IMR-90 (cell line): ENCODE results near the gene FSD1. TPM values are rescaled to one million over a fixed set of nuclear protein-coding genes. Genes with fewer than 3 reads are reported as not detected.

Experiments
- ATAC-seq: fragments of 200-7000 bp; cut with Tn5 transposase; 2 replicates; pipeline ENCODE4 v1.9.1; 2020; ENCODE audit warnings: low read depth, mild to moderate bottlenecking, moderate library complexity
- BruUV-seq: library from RNA; stranded (reverse); fragments of 400-500 nt; replicated peaks from 2 replicates; lab custom pipeline; 2021; lab: Mats Ljungman, UMichigan
- CTCF ChIA-PET: fragments of 300-600 bp; formaldehyde crosslinking; extraction: SDS; loops from one replicate; lab custom pipeline; 2021; ENCODE audit warnings: antibody characterized with exemption; lab: Yijun Ruan, JAX
- POLR2A ChIA-PET: fragments of 300-600 bp; sonication (Branson Sonifier 250); formaldehyde crosslinking; loops from one replicate; lab custom pipeline; 2022; ENCODE audit warnings: antibody characterized with exemption; ENCODE audit not compliant: unreplicated experiment; lab: Charles Lee
- DNase-seq: peaks from one replicate; pipeline ENCODE4 v3.0.0; 2013
- H2AFZ ChIP-seq: replicated peaks from 2 replicates; pipeline ENCODE3; 2013; ENCODE audit warnings: low read length, mild to moderate bottlenecking; ENCODE audit not compliant: poor library complexity
- H2AK5ac ChIP-seq: 2 replicates; pipeline ENCODE4 v1.6.1; 2013; ENCODE audit warnings: low read depth, low read length, inconsistent platforms
- H2AK9ac ChIP-seq: replicated peaks from 2 replicates; pipeline ENCODE3; 2013; ENCODE audit warnings: mild to moderate bottlenecking, low read depth, low read length, moderate library complexity; ENCODE audit not compliant: poor library complexity
- H2BK120ac ChIP-seq: 2 replicates; pipeline ENCODE4 v1.6.1; 2013; ENCODE audit warnings: low read depth, low read length, inconsistent platforms
- H2BK15ac ChIP-seq: 3 replicates; pipeline ENCODE4 v1.6.1; 2013; ENCODE audit warnings: low read depth, low read length, inconsistent platforms
- H2BK20ac ChIP-seq: 2 replicates; pipeline ENCODE4 v1.6.1; 2013; ENCODE audit warnings: low read depth, mild to moderate bottlenecking, inconsistent platforms, low read length, moderate library complexity
- H2BK5ac ChIP-seq: 2 replicates; pipeline ENCODE4 v1.6.1; 2013; ENCODE audit warnings: mild to moderate bottlenecking, low read depth, low read length, inconsistent platforms; ENCODE audit not compliant: poor library complexity, severe bottlenecking
- H3K14ac ChIP-seq: replicated peaks from 2 replicates; pipeline ENCODE4 v1.6.1; 2013; ENCODE audit warnings: low read depth, low read length, inconsistent platforms
- H3K18ac ChIP-seq: 2 replicates; pipeline ENCODE4 v1.6.1; 2013; ENCODE audit warnings: low read depth, low read length, control low read depth
- H3K23ac ChIP-seq: 2 replicates; pipeline ENCODE4 v1.6.1; 2013; ENCODE audit warnings: low read depth, low read length, inconsistent platforms
- H3K27ac ChIP-seq: 2 replicates; pipeline ENCODE4 v1.5.1; 2013; ENCODE audit warnings: mild to moderate bottlenecking, control low read depth, low read length; ENCODE audit not compliant: insufficient read depth
- H3K27me3 ChIP-seq: 2 replicates; pipeline ENCODE4 v1.6.1; 2013; ENCODE audit warnings: low read length; ENCODE audit not compliant: control insufficient read depth, insufficient read depth
- H3K36me3 ChIP-seq: 2 replicates; pipeline ENCODE4 v1.6.1; 2013; ENCODE audit warnings: low read length, mixed read lengths; ENCODE audit not compliant: control insufficient read depth, insufficient read depth
- H3K4ac ChIP-seq: 2 replicates; pipeline ENCODE4 v1.6.1; 2013; ENCODE audit warnings: low read depth, low read length, inconsistent platforms
- H3K4me1 ChIP-seq: 2 replicates; pipeline ENCODE4 v1.6.1; 2013; ENCODE audit warnings: low read length, mixed read lengths; ENCODE audit not compliant: control insufficient read depth, insufficient read depth
- H3K4me2 ChIP-seq: 2 replicates; pipeline ENCODE4 v1.6.1; 2013; ENCODE audit warnings: low read depth, mild to moderate bottlenecking, control low read depth, low read length, moderate library complexity
- H3K4me3 ChIP-seq: 2 replicates; pipeline ENCODE4 v1.5.1; 2013; ENCODE audit warnings: low read depth, mild to moderate bottlenecking, control low read depth, low read length, moderate library complexity; ENCODE audit not compliant: insufficient read depth
- H3K56ac ChIP-seq: 2 replicates; pipeline ENCODE4 v1.6.1; 2013; ENCODE audit warnings: low read length, inconsistent platforms; ENCODE audit not compliant: insufficient read depth; ENCODE audit errors: extremely low read depth
- H3K79me1 ChIP-seq, 2 experiments: 2 replicates each; pipeline ENCODE4 v1.6.1; 2013; ENCODE audit warnings: low read length in 2 of 2, inconsistent platforms in 1 of 2, low read depth in 1 of 2
- H3K9ac ChIP-seq: 2 replicates; pipeline ENCODE4 v1.6.1; 2013; ENCODE audit warnings: low read depth, low read length, control low read depth
- H3K9me1 ChIP-seq: 2 replicates; pipeline ENCODE4 v1.6.1; 2013; ENCODE audit warnings: low read length, inconsistent platforms; ENCODE audit not compliant: insufficient read depth
- H3K9me3 ChIP-seq: 2 replicates; pipeline ENCODE4 v1.6.1; 2013; ENCODE audit warnings: low read length; ENCODE audit not compliant: control insufficient read depth, insufficient read depth
- H4K20me1 ChIP-seq: 2 replicates; pipeline ENCODE4 v1.6.1; 2013; ENCODE audit warnings: low read length, inconsistent platforms; ENCODE audit not compliant: insufficient read depth
- H4K5ac ChIP-seq: 2 replicates; pipeline ENCODE4 v1.6.1; 2013; ENCODE audit warnings: mild to moderate bottlenecking, low read depth, low read length, control low read depth
- H4K8ac ChIP-seq, 2 experiments: 2 replicates each; pipeline ENCODE4 v1.6.1; 2013; ENCODE audit warnings: low read depth in 2 of 2, low read length in 2 of 2, control low read depth in 1 of 2, inconsistent platforms in 1 of 2
- H4K91ac ChIP-seq: 2 replicates; pipeline ENCODE4 v1.6.1; 2013; ENCODE audit warnings: low read depth, low read length, inconsistent platforms; ENCODE audit not compliant: insufficient read depth
- BHLHE40 ChIP-seq: fragments of 150-350 bp; IDR thresholded peaks from 2 replicates; pipeline ENCODE4 v1.6.1; 2016; ENCODE audit warnings: mild to moderate bottlenecking, low read depth, low read length
- CHD1 ChIP-seq: IDR thresholded peaks from 2 replicates; pipeline ENCODE4 v1.6.1; 2012; ENCODE audit warnings: low read depth, low read length, improper control_type of control experiment
- CTCF ChIP-seq: conservative IDR thresholded peaks from 2 replicates; pipeline ENCODE4 v1.5.1; 2012; ENCODE audit warnings: mild to moderate bottlenecking, low read depth, low read length, improper control_type of control experiment
- ELK1 ChIP-seq: fragments of 150-350 bp; IDR thresholded peaks from 2 replicates; pipeline ENCODE4 v1.6.1; 2016; ENCODE audit warnings: low read depth, mild to moderate bottlenecking, low read length, moderate library complexity, borderline replicate concordance
- FOS ChIP-seq: fragments of 150-350 bp; IDR thresholded peaks from 2 replicates; pipeline ENCODE4 v1.6.1; 2016; ENCODE audit warnings: low read depth, low read length
- MAFK ChIP-seq: IDR thresholded peaks from 2 replicates; pipeline ENCODE4 v1.6.1; 2012; ENCODE audit warnings: low read depth, low read length, improper control_type of control experiment
- MAZ ChIP-seq: IDR thresholded peaks from 2 replicates; pipeline ENCODE4 v1.6.1; 2012; ENCODE audit warnings: low read depth, mild to moderate bottlenecking, low read length, improper control_type of control experiment, moderate library complexity, borderline replicate concordance
- MXI1 ChIP-seq: IDR thresholded peaks from 2 replicates; pipeline ENCODE4 v1.6.1; 2012; ENCODE audit warnings: low read depth, mild to moderate bottlenecking, low read length, moderate library complexity, borderline replicate concordance
- NFE2L2 ChIP-seq: fragments of 150-350 bp; IDR thresholded peaks from 2 replicates; pipeline ENCODE4 v1.6.1; 2016; ENCODE audit warnings: low read depth, mild to moderate bottlenecking, low read length
- POLR2A ChIP-seq: IDR thresholded peaks from 2 replicates; pipeline ENCODE4 v1.6.1; 2012; ENCODE audit warnings: mild to moderate bottlenecking, low read depth, low read length
- RAD21 ChIP-seq: IDR thresholded peaks from 2 replicates; pipeline ENCODE4 v1.6.1; 2012; ENCODE audit warnings: low read length, improper control_type of control experiment
- RCOR1 ChIP-seq: IDR thresholded peaks from 2 replicates; pipeline ENCODE4 v1.6.1; 2012; ENCODE audit warnings: mild to moderate bottlenecking, low read length, improper control_type of control experiment; ENCODE audit not compliant: insufficient replicate concordance
- RFX5 ChIP-seq: IDR thresholded peaks from 2 replicates; pipeline ENCODE4 v1.8.0; 2012; ENCODE audit warnings: low read depth, mild to moderate bottlenecking, low read length, moderate library complexity
- USF2 ChIP-seq: fragments of 150-350 bp; IDR thresholded peaks from 2 replicates; pipeline ENCODE4 v1.6.1; 2017; ENCODE audit warnings: mild to moderate bottlenecking, antibody characterized with exemption, low read length, low read depth
- WGBS, 2 experiments: methylation state at CpG; one replicate each; pipeline versions ENCODE4 v1.1.5 to v1.1.7; 2013; ENCODE audit warnings: missing lambda C conversion rate in 2 of 2; ENCODE audit not compliant: insufficient read length in 1 of 2; ENCODE audit errors: extremely low coverage in 2 of 2; 5-methylcytosine and 5-hydroxymethylcytosine counted together
- dilution Hi-C: fragments of 300-500 bp; cut with HindIII; formaldehyde crosslinking; loops from one replicate; pipeline ENCODE4 v1.14.3; 2018; ENCODE audit warnings: low sequenced_read_pairs; ENCODE audit not compliant: unreplicated experiment
- in situ Hi-C: fragments of 300-500 bp; cut with MboI; formaldehyde crosslinking; loops from 3 replicates; pipeline ENCODE4 v1.14.3; 2019; ENCODE audit warnings: low sequenced_read_pairs, inconsistent platforms, mixed read lengths
- intact Hi-C: fragments of 100-400 bp; cut with micrococcal nuclease; formaldehyde crosslinking; loops from 2 replicates; pipeline ENCODE4 v1.10.0; 2022
- polyA plus RNA-seq, 3 experiments: library from polyadenylated mRNA; depleted of rRNA; stranded (reverse); fragments of >200 nt; gene quantifications; 2 replicates each; pipeline ENCODE4 v1.2.3, GENCODE V29; 2012; ENCODE audit warnings: low replicate concordance in 1 of 3
- total RNA-seq: library from RNA; depleted of rRNA; stranded (reverse); fragments of >200 nt; gene quantifications from 2 replicates; pipeline ENCODE4 v1.2.3, GENCODE V29; 2012

The FSD1 gene
- total and polyA plus RNA-seq, 2 of the 4 experiments (the other 2 are of a cell fraction) = 17.4 to 24.4 TPM

GRCh38 chr19:4258181-4258580, 46.2 kb upstream of the FSD1 start:
- ChIA-PET POLR2A (no interaction called here), CTCF (interaction anchor here (1.9 kb wide), 1 partner anchor 9 kb away, joined by 4 read pairs; no protein-coding TSS in a partner anchor)
- H3K4me3 ChIP-seq = no peak overlapping the region
- H3K23ac ChIP-seq = no peak overlapping the region
- ATAC-seq (no peak), DNase-seq (no peak)
- no peak overlapping the region for H2BK15ac ChIP-seq
- no peak overlapping the region for H3K14ac ChIP-seq
- H2BK120ac ChIP-seq = no peak overlapping the region
- no peak for TF ChIP-seq POLR2A
- TF ChIP-seq NFE2L2 = no peak
- TF ChIP-seq CTCF = no peak
- TF ChIP-seq RCOR1 = no peak
- TF ChIP-seq BHLHE40 = no peak
- TF ChIP-seq FOS = no peak
- no peak for TF ChIP-seq USF2
- no peak for TF ChIP-seq MAFK
- TF ChIP-seq ELK1 = no peak
- TF ChIP-seq RAD21 = no peak
- TF ChIP-seq MXI1 = no peak
- TF ChIP-seq MAZ = no peak
- TF ChIP-seq RFX5 = no peak
- TF ChIP-seq CHD1 = no peak
- no peak overlapping the region for H4K5ac ChIP-seq
- no peak overlapping the region for H2AFZ ChIP-seq
- no peak overlapping the region for H4K8ac ChIP-seq
- peaks cover 8% of the 10 kb centered on the region; the same call in 1 of the 2 replicates for H3K9me3 ChIP-seq
- H3K27ac ChIP-seq = no peak overlapping the region
- H3K9me1 ChIP-seq = no peaks in the 10 kb centered on the region
- H2AK5ac ChIP-seq = no peak overlapping the region
- no peak overlapping the region for H3K4ac ChIP-seq
- H2BK20ac ChIP-seq = no peak overlapping the region
- intact Hi-C loops = no loop called here
- 96% methylated on average over 19 of the region's 28 CpGs; no CpG with 5 or more reads in 1 of the 2 experiments for WGBS, 2 experiments
- no TSS peak for BruUV-seq
- H3K79me1 ChIP-seq = no peaks in the 10 kb centered on the region
- no peaks in the 10 kb centered on the region for H4K20me1 ChIP-seq
- H3K56ac ChIP-seq = no peak overlapping the region
- no peak overlapping the region for H4K91ac ChIP-seq
- H3K4me2 ChIP-seq = no peak overlapping the region
- no peak overlapping the region for H3K9ac ChIP-seq
- H3K36me3 ChIP-seq = peaks cover 43% of the 10 kb centered on the region
- H2AK9ac ChIP-seq = no peak overlapping the region
- no peaks in the 10 kb centered on the region for H3K4me1 ChIP-seq
- dilution Hi-C loops = no loop called here
- in situ Hi-C loops = no loop called here
- no peak overlapping the region for H2BK5ac ChIP-seq
- H3K27me3 ChIP-seq = no peaks in the 10 kb centered on the region
- no peak overlapping the region for H3K18ac ChIP-seq
